Testis (tissue), 2 donors: Measurements from ENCODE around the gene CCDC107.

Source experiments
- CTCF ChIP-seq, 3 experiments: fragments of 450-650 bp in 2 of 3; fragments of 200-600 bp in 1 of 3; sonication (generic) in 1 of 3; IDR thresholded peaks; one replicate each; pipeline ENCODE4 v1.5.1; 2016 to 2019; ENCODE audit warnings: antibody characterized with exemption in 3 of 3, mild to moderate bottlenecking in 2 of 3, moderate library complexity in 1 of 3
- POLR2A ChIP-seq: fragments of 450-650 bp; IDR thresholded peaks from one replicate; pipeline ENCODE4 v1.6.1; 2017; ENCODE audit warnings: antibody characterized with exemption, mild to moderate bottlenecking, moderate library complexity

GRCh38 chr9:35658137-35658967 lies at the start of gene CCDC107:
- TF ChIP-seq CTCF (IDR thresholded peaks at IDR 0.05) (peak; percentile 30 to 67 (median 54)), POLR2A (peak; percentile 86)
